Right lobe of liver (tissue), 4 donors: ENCODE measurements around the gene TBC1D13.
"Not testable (repeated sequence)": the region's sequence is repeated elsewhere in the genome, so short reads cannot be mapped to it uniquely, and the experiment has no call there.

Experiments
- CTCF ChIP-seq, 4 donors: fragments of 200-600 bp in 3 of 4; fragments of 450-650 bp in 1 of 4; IDR thresholded peaks; one replicate each; pipeline versions ENCODE4 v1.5.1 to v1.8.0; 2016 to 2022; ENCODE audit warnings: antibody characterized with exemption in 4 of 4, mild to moderate bottlenecking in 2 of 4
- POLR2A ChIP-seq: fragments of 450-650 bp; IDR thresholded peaks from one replicate; pipeline ENCODE4 v1.6.1; 2017; ENCODE audit warnings: antibody characterized with exemption, mild to moderate bottlenecking
- donor health status: DM: no; HTN: no; CAD: no.
- donor health status: DM: no; HTN: no; CAD: no.
- donor health status: DM: no; HTN: yes; CAD: no.

GRCh38 chr9:128852646-128853045, 65.6 kb downstream of the TBC1D13 start:
- TF ChIP-seq CTCF (IDR thresholded peaks at IDR 0.05); POLR2A: not testable (repeated sequence)
